ENCODE data around the gene LPCAT3.
"Not testable (repeated sequence)": the region's sequence is repeated elsewhere in the genome, so short reads cannot be mapped to it uniquely, and the experiment has no call there.

The LPCAT3 gene

GRCh38 chr12:7037411-7037810 is 19.1 kb upstream of the LPCAT3 start:
- not testable (repeated sequence) for DNase-seq (ENCODE audit: low read depth in 2 of 2)

GRCh38 chr12:7035463-7035862 is 17.2 kb upstream of the LPCAT3 start:
- DNase-seq (ENCODE audit: low read depth in 2 of 2), result no peak

GRCh38 chr12:7034464-7034863 is 16.2 kb upstream of the LPCAT3 start:
- DNase-seq (ENCODE audit: low read depth in 2 of 2), result no peak

GRCh38 chr12:7032990-7033389 is 14.7 kb upstream of the LPCAT3 start:
- no peak for DNase-seq (ENCODE audit: low read depth in 2 of 2)

- no peak for DNase-seq (ENCODE audit: low read depth in 2 of 2)
Measured at GRCh38 chr12:7031306-7031705, 13.0 kb upstream of the LPCAT3 start.

GRCh38 chr12:7026854-7027253 is 8.6 kb upstream of the LPCAT3 start:
- DNase-seq (ENCODE audit: low read depth in 2 of 2), result no peak

GRCh38 chr12:7023114-7023513 is 4.8 kb upstream of the LPCAT3 start:
- no peak for DNase-seq (ENCODE audit: low read depth in 2 of 2)

- DNase-seq (ENCODE audit: low read depth in 2 of 2), result no peak
Measured at GRCh38 chr12:7021956-7022355, 3.7 kb upstream of the LPCAT3 start.

GRCh38 chr12:7019043-7019569 is 830 bp upstream of the LPCAT3 start:
- no peak for DNase-seq (ENCODE audit: low read depth in 2 of 2)

GRCh38 chr12:7017870-7018349 is 366 bp downstream of the LPCAT3 start:
- DNase-seq (ENCODE audit: low read depth in 2 of 2), result peak in 1 of 2 donors; percentile 4

GRCh38 chr12:7016958-7017571 is 1.2 kb downstream of the LPCAT3 start:
- DNase-seq (ENCODE audit: low read depth in 2 of 2), result no peak

- DNase-seq (ENCODE audit: low read depth in 2 of 2), result no peak
Measured at GRCh38 chr12:7015555-7016370, 2.5 kb downstream of the LPCAT3 start.

- no peak for DNase-seq (ENCODE audit: low read depth in 2 of 2)
Measured at GRCh38 chr12:7013101-7013500, 5.2 kb downstream of the LPCAT3 start.

- no peak for DNase-seq (ENCODE audit: low read depth in 2 of 2)
Measured at GRCh38 chr12:7012024-7012607, 6.2 kb downstream of the LPCAT3 start.

GRCh38 chr12:7011398-7011797 is 6.9 kb downstream of the LPCAT3 start:
- not testable (repeated sequence) for DNase-seq (ENCODE audit: low read depth in 2 of 2)

- no peak for DNase-seq (ENCODE audit: low read depth in 2 of 2)
Measured at GRCh38 chr12:7009512-7009911, 8.8 kb downstream of the LPCAT3 start.

GRCh38 chr12:7008864-7009263 is 9.4 kb downstream of the LPCAT3 start:
- DNase-seq (ENCODE audit: low read depth in 2 of 2), result no peak

GRCh38 chr12:7006639-7007038 is 11.6 kb downstream of the LPCAT3 start:
- DNase-seq (ENCODE audit: low read depth in 2 of 2), result no peak

- DNase-seq (ENCODE audit: low read depth in 2 of 2), result no peak
Measured at GRCh38 chr12:7005311-7005710, 13.0 kb downstream of the LPCAT3 start.

- DNase-seq (ENCODE audit: low read depth in 2 of 2), result no peak
Measured at GRCh38 chr12:7004840-7005239, 13.4 kb downstream of the LPCAT3 start.

GRCh38 chr12:7004287-7004803 is 13.9 kb downstream of the LPCAT3 start:
- DNase-seq (ENCODE audit: low read depth in 2 of 2), result no peak

GRCh38 chr12:7001921-7002591 is 16.2 kb downstream of the LPCAT3 start:
- DNase-seq (ENCODE audit: low read depth in 2 of 2), result no peak
